Right lobe of liver (tissue), 6 donors: ENCODE results near the gene MCRS1. TPM values are rescaled to one million over a fixed set of nuclear protein-coding genes. Genes with fewer than 3 reads are reported as not detected.

Experiments
- ATAC-seq, 4 donors: fragments of 200-7000 bp; cut with Tn5 transposase; one replicate each; pipeline ENCODE4 v1.9.1; 2020; ENCODE audit warnings: mild to moderate bottlenecking in 4 of 4, moderate library complexity in 4 of 4
- DNase-seq, 3 donors: peaks; one replicate each; pipeline ENCODE4 v3.0.0-alpha.2; 2020
- H3K27ac ChIP-seq, 3 donors: fragments of 200-600 bp; one replicate each; pipeline ENCODE4 v1.8.0; 2022
- H3K27me3 ChIP-seq, 2 donors: fragments of 200-600 bp; one replicate each; pipeline ENCODE4 v1.8.0; 2022
- H3K36me3 ChIP-seq, 4 donors: fragments of 200-600 bp; sonication (generic) in 1 of 4; one replicate each; pipeline versions ENCODE4 v1.5.1 to v1.8.0; 2017 to 2022; ENCODE audit warnings: control low read depth in 1 of 4
- H3K4me1 ChIP-seq, 4 donors: fragments of 200-600 bp; sonication (generic) in 1 of 4; one replicate each; pipeline versions ENCODE4 v1.5.1 to v1.8.0; 2017 to 2022; ENCODE audit warnings: control low read depth in 1 of 4
- H3K4me3 ChIP-seq, 3 donors: fragments of 200-600 bp; one replicate each; pipeline ENCODE4 v1.8.0; 2022
- H3K9me3 ChIP-seq, 4 donors: fragments of 200-600 bp; sonication (generic) in 1 of 4; one replicate each; pipeline versions ENCODE4 v1.5.1 to v1.8.0; 2017 to 2022; ENCODE audit warnings: control low read depth in 1 of 4
- POLR2A ChIP-seq: fragments of 450-650 bp; IDR thresholded peaks from one replicate; pipeline ENCODE4 v1.6.1; 2017; ENCODE audit warnings: antibody characterized with exemption, mild to moderate bottlenecking
- WGBS: methylation state at CpG from one replicate; pipeline ENCODE4 v1.1.6; 2018; ENCODE audit warnings: low coverage, low lambda C conversion rate; ENCODE audit not compliant: insufficient coverage; ENCODE audit errors: missing lambda C conversion rate; 5-methylcytosine and 5-hydroxymethylcytosine counted together
- intact Hi-C, 2 donors: fragments of 100-400 bp; cut with DNase I; formaldehyde crosslinking; loops; one replicate each; pipeline versions ENCODE4 v1.11.2 to v1.14.1; 2022
- total RNA-seq, 6 experiments: library from RNA; depleted of rRNA in 2 of 6; stranded (reverse); fragments of >200 nt in 2 of 6; fragmentation: NEBNext Ultra II Directional in 3 of 6; extraction: Animal tissue kit (Norgen Biotek cat#: 25700) in 3 of 6; gene quantifications; one replicate each; pipeline versions ENCODE4 v1.1.0 to v1.2.4, GENCODE V29; 2016 to 2023
- TF ChIP-seq, protein P1 (sequence below), 4 donors: fragments of 200-600 bp in 3 of 4; fragments of 450-650 bp in 1 of 4; IDR thresholded peaks; one replicate each; pipeline versions ENCODE4 v1.5.1 to v1.8.0; 2016 to 2022; ENCODE audit warnings: antibody characterized with exemption in 4 of 4, mild to moderate bottlenecking in 2 of 4
- donor health status: DM: no; HTN: yes; CAD: no.
- donor health status: DM: no; HTN: no; CAD: no.
- donor health status: DM: no; HTN: no; CAD: no.
- donor health status: DM: no; HTN: yes; CAD: no.
- donor health status: DM: no; HTN: yes; CAD: no.

MCRS1 gene
- total RNA-seq, 6 experiments from 2014 or later, result 16.0 to 23.0 (median 20.4) TPM

DNA sequence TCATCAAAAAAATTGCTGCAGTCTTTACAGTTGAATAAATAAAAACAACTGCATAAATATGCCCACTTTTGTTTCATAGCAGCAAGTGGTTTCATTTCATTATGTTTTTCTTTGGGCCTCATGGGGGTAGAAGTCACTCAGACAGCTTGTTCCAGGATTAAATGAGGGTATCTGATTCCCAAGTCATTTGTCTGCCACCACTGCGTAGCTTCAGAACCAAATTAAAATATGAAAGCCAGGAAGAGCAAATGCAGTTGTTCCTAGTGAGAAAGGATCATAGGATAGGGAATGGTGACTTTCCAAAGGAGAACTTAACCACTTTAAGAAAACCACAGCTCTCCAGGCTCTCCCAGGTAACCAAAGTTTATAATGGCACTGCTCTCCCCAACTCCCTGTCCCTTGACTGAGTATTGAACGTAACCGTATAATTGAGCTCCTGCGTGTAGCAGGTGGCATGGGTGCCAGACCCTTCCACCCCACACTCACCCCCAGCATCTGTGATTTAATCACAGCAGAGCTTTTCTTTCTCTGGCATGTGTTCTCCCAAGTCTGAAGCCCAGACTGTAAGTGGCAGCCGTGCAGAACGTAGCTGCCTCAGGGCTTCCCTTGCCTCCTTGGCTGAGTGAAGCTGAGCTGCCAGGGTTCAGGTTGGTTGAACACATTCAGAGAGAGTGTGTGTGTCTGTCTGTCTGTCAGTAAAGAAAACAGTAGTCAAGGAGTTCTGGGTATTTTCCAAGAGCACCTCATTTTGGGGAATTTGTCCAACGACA lies 40.4 kb downstream of the MCRS1 start:
- no peak for ATAC-seq

DNA sequence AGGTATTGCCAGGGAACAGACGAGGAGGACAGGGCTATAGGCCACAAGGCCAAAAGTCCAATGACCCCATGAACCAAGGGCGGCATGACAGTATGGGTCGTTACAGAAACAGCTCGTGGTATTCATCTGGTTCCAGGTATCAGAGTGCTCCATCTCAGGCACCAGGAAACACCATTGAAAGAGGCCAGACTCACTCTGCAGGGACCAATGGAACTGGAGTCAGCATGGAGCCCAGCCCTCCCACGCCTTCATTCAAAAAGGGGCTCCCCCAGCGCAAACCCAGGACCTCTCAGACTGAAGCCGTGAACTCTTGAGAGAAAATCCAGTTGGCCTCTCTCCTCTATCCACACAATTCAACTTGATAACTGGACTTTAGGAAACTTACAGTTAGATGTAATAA lies 42.0 kb downstream of the MCRS1 start:
- DNase-seq, result no peak
- no peaks in the 10 kb centered on the region for H3K9me3 ChIP-seq
- intact Hi-C loops, result no loop called here
- H3K4me3 ChIP-seq, result no peak overlapping the region
- H3K27me3 ChIP-seq, result no peaks in the 10 kb centered on the region
- 100% methylated on average over 2 of the region's 7 CpGs for WGBS
- ATAC-seq, result no peak
- H3K4me1 ChIP-seq, result no peaks in the 10 kb centered on the region
- peaks cover 0 to 10% (median 4%) of the 10 kb centered on the region in 4 donors for H3K36me3 ChIP-seq
- TF ChIP-seq, protein P1, sequence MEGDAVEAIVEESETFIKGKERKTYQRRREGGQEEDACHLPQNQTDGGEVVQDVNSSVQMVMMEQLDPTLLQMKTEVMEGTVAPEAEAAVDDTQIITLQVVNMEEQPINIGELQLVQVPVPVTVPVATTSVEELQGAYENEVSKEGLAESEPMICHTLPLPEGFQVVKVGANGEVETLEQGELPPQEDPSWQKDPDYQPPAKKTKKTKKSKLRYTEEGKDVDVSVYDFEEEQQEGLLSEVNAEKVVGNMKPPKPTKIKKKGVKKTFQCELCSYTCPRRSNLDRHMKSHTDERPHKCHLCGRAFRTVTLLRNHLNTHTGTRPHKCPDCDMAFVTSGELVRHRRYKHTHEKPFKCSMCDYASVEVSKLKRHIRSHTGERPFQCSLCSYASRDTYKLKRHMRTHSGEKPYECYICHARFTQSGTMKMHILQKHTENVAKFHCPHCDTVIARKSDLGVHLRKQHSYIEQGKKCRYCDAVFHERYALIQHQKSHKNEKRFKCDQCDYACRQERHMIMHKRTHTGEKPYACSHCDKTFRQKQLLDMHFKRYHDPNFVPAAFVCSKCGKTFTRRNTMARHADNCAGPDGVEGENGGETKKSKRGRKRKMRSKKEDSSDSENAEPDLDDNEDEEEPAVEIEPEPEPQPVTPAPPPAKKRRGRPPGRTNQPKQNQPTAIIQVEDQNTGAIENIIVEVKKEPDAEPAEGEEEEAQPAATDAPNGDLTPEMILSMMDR (IDR thresholded peaks at IDR 0.05), result no peak
- no peak for TF ChIP-seq POLR2A
- no peak overlapping the region for H3K27ac ChIP-seq

More for the DNA sequence above, 40.4 kb downstream of the MCRS1 start:
- H3K36me3 ChIP-seq, result peaks cover 0 to 10% (median 4%) of the 10 kb centered on the region in 4 donors
- no peak overlapping the region for H3K27ac ChIP-seq
- no peak overlapping the region for H3K4me3 ChIP-seq
- H3K4me1 ChIP-seq, result no peaks in the 10 kb centered on the region
- intact Hi-C loops, result no loop called here
- H3K27me3 ChIP-seq, result no peaks in the 10 kb centered on the region
- no peaks in the 10 kb centered on the region for H3K9me3 ChIP-seq
- DNase-seq, result no peak
- WGBS, result 100% methylated on average over 5 of the region's 7 CpGs
- TF ChIP-seq, protein P1 (IDR thresholded peaks at IDR 0.05), result no peak

DNA sequence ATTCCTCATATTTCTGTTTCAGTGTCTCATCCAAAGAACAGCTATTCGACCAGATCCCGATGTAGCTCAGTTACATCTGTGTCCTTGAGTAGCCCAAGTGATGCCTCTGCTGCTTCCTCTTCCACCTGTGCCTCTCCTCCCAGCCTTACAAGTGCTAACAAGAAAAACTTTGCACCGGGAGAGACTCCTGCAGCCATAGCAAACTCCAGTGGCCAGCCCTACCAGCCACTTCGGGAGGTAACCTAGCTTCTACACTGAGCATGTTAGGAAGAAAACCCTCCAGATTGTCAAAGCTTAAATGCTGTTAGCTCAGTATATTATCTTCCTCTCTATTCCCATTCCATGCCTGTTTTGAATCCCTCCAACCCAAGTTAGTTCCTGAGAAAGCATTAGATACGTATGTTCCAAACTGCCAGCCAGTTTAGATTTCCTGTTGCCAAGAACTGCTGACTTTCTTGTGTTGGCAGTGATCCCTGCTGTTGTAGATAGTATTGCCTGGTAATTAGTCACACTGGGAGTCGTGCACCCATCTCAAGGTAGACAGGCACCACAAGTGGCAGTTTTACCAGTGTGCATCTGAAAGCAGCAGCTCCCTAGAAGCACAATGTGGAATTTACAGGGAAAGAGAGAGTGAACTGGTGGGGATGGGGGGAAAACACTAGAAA lies 43.1 kb downstream of the MCRS1 start:
- Histone ChIP-seq H3K4me1 (no peaks in the 10 kb centered on the region), H3K9me3 (no peaks in the 10 kb centered on the region), H3K4me3 (no peak overlapping the region), H3K27ac (no peak overlapping the region), H3K36me3 (peaks cover 0 to 10% (median 4%) of the 10 kb centered on the region in 4 donors), H3K27me3 (no peaks in the 10 kb centered on the region)
- WGBS, result 71% methylated on average over 6 of the region's 6 CpGs
- intact Hi-C loops, result no loop called here
- ATAC-seq (peak in 1 of 4 donors; percentile 63), DNase-seq (no peak)
- no peak for TF ChIP-seq POLR2A
- TF ChIP-seq, protein P1 (IDR thresholded peaks at IDR 0.05), result no peak

DNA sequence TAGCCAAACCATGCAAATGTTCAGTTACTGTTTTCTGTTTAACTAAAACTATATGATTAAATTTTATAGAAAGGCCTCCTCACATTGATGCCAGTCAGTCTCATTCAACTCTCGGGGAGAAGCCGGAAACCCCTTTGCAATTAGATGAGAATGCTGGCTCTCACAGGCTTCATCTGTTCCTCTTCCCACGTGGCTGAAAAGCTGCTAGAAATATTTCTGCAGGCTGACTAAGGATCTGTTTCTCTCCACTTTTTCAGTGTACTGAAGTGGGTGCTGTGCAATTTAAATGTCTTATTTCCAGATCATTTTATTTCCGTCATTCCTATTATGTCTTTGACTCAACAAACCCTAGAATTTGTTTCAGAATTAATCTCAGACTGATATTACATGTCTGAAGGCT lies 46.6 kb downstream of the MCRS1 start:
- H3K27ac ChIP-seq, result no peak overlapping the region
- 85% methylated on average over 4 of the region's 4 CpGs for WGBS
- no peak overlapping the region for H3K4me3 ChIP-seq
- peaks cover 0 to 8% (median 2%) of the 10 kb centered on the region in 4 donors for H3K36me3 ChIP-seq
- ATAC-seq (no peak), DNase-seq (no peak)
- H3K27me3 ChIP-seq, result no peaks in the 10 kb centered on the region
- TF ChIP-seq, protein P1 (IDR thresholded peaks at IDR 0.05), result no peak
- TF ChIP-seq POLR2A, result no peak
- H3K9me3 ChIP-seq, result no peaks in the 10 kb centered on the region
- no peaks in the 10 kb centered on the region for H3K4me1 ChIP-seq
- intact Hi-C loops, result no loop called here
